GM19452 (cell line): ENCODE measurements around the gene MAP1LC3B.
"Not testable (repeated sequence)": the region's sequence is repeated elsewhere in the genome, so short reads cannot be mapped to it uniquely, and the experiment has no call there.

Experiments
- ATAC-seq: cut with Tn5 transposase; IDR thresholded peaks from one replicate; pipeline ENCODE4 v1.9.1; 2021; ENCODE audit not compliant: unreplicated experiment

MAP1LC3B gene

DNA sequence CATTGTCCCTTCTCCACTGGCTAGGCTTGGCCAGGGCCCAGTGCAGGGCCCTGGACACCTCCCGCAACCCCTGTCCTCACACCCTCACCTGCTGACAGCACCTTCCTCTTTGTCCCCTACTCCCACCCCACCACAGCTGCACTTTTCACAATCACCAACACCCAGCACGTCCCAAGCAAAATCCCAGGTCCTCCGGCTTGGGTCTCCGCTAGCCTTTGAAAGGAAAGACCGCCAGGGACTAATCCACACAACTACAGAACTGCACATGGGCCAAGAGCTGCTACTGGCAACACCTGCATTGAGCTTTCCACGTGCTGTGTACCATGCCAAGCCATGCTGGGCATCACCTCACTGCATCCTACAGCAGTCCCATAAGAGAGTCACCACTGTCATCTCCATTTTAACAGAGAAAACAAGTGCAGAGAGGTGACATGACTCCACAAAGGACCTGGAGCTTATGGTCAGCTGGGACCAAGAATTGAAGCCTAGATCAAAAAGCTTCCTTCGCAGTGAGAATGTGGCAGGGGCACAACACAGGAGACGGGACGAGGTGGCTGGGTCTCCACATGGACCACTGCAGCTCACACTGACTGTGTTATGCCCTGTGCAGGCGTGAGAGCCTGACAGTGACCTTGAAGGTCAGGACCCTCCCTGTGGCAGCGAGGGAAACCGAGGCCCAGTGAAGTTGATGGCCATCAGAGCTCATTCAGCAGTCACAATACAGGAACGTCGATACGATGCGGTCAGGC lies 31.1 kb upstream of the MAP1LC3B start:
- no peak for ATAC-seq

- ATAC-seq: no peak
These were observed 30.1 kb upstream of the MAP1LC3B start for GRCh38 chr16:87361916-87362619.

DNA sequence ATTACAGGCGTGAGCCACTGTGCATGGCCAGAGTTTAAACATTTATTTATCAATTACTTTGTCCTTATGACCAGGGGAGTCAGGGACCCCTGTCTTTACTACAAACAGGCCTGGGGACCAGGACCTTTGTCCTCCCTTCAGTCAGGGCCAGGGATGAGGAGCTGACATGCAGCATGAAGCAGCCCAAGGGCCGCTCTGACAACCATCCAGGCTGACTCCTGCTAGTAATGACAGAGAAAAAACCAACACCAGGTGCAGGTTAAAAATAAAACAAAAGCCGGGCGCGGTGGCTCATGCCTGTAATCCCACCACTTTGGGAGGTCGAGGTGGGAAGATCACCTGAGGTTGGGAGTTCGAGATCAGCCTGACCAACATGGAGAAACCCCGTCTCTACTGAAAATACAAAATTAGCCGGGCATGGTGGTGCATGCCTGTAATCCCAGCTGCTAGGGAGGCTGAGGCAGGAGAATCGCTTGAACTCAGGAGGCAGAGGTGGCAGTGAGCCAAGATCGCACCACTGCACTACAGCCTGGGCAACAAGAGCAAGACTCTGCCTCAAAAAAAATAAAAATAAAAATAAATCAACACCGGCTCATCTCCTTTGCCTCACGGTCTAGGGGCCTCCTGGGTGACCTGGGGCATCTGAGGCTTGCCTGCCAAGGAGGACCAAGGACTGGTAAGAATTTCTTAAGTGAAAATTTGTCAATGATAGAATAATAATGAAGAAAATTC lies 29.1 kb upstream of the MAP1LC3B start:
- not testable (repeated sequence) for ATAC-seq

- ATAC-seq: no peak
These were observed 28.2 kb upstream of the MAP1LC3B start for GRCh38 chr16:87363771-87364455.

DNA sequence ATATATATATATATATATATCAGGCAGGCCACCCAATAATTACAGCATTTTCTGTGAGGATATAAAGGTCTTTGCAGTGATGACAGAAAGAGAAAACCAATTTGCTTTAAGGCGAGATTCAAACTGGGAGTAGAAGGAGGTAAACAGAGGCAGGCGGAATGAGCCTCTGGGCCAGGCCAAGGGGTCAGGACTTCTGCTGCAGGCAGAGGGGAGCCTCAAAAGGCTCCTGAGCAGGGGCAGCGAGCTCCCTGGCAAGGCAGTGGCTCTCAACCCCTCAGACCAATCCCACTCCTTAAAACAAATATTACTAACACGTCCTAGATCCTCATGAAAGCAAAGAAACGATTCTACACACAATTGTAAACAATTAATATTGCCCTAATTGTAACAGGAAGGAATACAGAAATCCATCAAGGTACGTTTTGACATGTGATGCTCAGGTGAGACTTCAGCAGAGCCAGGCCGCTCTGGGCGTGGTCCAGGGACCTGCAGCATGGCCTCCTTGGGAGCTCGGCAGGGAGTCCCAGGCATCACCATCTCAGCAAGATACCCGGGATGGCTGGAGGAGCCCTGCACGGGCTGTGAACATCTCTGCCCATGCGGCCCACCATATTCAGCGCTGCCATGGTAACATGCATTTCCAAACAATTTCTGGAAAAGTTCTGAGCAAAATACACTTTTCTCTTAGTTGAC lies 27.0 kb upstream of the MAP1LC3B start:
- ATAC-seq: no peak

DNA sequence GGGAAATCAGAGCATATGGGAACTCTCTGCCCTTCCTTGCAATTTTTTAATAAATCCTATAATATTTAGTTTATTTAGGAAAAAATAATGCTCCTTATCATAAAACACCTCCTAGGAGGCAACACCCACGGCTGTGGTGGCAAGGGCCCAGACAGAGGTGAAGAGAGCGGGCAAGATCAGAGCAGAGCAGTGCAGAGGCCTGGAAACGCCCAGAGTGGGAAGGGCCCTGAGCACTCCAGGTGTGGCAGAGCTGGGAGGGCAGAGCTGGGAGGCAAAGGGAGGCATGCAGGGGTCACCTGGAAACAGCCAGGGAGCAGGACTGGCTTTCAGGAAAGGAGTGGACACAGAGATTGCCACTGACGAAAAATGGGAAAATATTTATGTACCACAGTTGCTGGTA lies 25.8 kb upstream of the MAP1LC3B start:
- ATAC-seq: no peak

DNA sequence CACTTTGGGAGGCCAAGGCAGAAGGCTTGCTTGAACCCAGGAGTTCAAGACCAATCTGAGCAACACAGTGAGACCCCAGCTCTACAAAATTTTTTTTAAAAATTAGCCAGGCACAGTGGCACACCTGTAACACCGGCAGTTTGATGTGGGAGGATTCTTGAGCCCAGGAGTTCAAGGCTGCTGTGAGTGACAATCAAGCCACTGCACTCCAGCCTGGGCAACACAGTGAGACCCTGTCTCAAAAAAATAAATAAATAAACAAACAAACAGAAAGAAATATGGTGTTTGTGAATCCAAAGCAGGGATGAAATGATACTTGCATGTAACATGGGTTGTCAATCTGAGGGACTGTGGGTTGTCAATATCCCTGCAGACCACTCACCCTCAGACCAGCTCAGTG lies 25.2 kb upstream of the MAP1LC3B start:
- no peak for ATAC-seq

DNA sequence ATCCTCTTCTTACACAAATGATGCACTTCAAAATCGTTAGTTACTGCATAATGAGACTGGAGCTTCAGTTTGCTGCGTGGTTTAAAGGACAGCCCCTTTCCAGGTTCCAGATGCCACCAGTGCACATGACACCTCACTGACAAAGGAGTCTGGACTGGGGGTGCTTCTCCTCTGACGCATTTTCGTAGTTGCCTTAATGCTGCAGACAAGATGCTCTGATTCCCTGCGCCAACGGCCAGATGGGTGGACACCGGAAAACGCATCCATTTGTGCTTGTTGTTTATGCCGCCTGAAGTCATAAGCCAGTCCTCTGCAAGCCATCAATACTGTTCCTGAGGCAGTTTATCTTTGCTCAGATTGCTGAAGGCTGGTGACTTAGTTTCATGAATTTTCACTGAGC lies 24.6 kb upstream of the MAP1LC3B start:
- no peak for ATAC-seq

DNA sequence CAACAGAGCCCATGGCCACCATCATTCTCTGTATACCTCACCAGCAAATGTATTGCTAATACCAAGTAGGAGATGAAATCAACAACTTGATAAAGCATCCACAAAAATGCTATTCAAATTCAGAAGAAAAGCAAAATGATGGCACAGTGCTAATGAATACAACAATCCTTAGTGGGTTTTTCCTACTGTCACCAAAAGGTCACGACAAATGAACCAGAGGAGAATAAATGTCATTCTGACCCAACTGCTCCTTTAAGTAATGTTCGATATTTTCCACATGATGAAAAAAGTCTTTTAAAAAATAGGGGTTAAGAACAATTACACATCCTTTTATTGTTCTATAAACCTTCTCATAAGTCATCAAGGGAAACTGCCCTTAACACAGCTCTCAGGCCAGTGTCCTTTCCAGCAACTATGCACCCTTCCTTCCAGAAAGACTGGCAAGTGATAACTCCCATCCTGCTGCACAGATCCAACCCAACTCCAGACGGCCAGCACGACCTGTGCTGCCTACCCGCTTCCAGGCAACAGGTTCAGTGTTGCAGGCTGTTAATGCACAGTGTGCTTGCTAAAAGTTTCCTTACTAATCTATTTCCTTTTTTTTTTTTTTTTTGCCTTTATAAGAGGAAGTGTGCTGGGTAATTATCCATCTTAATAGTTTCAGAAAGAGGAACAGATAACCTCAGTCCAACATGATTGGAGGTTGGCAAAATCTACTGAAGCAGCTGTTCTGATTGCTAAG lies 23.9 kb upstream of the MAP1LC3B start:
- no peak for ATAC-seq

- no peak for ATAC-seq
These were observed 22.9 kb upstream of the MAP1LC3B start for GRCh38 chr16:87369117-87369765.

GRCh38 chr16:87369796-87370719 lies 22.1 kb upstream of the MAP1LC3B start:
- no peak for ATAC-seq

DNA sequence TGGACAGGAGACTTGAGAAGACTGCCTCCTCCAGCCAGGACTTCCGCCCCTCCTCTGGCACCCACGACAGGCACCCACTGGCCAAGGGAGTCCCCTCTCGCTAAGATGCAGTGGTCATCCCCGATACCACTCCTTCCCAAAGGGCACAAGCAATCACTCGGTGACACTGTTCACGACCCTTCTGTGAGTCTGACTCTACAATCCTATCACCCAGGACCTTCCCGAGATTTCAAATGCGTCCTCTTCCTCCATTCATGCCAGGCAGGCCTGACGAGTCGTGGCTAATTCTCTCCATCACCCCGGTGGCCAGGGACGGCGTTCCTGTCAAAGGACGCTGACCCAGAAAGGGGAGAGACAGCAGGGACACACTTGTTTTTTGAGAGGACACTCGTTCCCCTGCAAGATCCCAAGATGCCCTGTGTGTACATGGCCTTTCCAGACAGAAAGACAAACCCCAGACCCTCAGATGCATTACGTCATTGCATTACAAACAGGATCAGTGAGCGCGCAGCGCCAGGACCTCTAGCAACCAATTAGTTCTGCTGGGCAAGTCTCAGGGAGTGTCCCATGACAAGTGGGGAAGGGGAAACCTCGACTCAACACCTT lies 20.8 kb upstream of the MAP1LC3B start:
- ATAC-seq: no peak

DNA sequence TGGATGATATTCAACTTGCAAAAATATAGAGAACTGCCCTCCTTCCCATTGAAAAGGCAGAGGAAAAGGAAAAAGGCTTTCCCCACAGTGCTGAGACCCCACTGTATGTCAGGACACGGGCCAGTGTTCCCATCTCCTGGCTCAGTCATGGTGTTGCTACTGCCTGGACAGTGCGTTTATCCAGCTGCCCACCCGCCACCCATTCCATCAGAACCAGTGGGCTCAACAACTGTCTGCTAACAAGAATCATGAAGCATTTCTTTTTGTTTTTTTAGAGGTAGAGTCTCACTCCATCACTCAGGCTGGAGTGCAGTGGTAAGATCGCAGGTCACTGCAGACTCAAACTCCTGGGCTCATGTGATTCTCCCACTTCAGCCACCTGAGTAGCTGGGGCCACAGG lies 19.8 kb upstream of the MAP1LC3B start:
- ATAC-seq: no peak

GRCh38 chr16:87374313-87374712 lies 17.8 kb upstream of the MAP1LC3B start:
- no peak for ATAC-seq

DNA sequence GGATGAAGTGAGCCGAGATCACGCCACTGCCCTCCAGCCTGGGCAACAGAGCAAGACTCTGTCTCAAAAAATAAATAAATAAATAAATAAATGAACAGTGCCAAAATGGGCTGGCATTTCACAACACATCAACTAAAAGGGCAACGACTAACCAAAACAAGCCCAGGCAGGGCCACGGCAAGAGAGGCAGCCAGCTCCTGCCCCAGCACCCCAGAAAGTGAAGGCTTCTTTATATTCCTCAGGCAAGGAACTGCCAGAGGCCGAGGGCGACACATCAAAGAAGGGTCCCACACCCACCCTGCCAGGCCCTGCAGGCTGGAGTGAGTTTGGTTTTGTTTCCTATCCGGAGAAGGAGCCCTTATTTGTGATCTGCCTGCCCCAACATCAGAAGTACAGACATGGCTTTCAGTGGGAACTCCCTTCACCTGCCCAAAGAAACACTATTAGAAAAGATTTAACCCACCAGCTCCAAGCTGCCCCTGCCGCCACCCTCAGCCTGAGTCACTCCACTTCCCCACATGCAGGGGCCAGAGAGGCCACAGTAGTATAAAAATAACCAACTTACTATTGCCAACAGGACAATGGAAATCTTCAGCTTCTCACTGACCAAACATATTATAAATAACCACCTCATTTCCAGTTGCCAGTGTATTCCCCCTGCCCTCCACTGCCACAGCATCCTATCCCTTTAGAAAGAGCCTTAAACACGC lies 16.6 kb upstream of the MAP1LC3B start:
- ATAC-seq: no peak

DNA sequence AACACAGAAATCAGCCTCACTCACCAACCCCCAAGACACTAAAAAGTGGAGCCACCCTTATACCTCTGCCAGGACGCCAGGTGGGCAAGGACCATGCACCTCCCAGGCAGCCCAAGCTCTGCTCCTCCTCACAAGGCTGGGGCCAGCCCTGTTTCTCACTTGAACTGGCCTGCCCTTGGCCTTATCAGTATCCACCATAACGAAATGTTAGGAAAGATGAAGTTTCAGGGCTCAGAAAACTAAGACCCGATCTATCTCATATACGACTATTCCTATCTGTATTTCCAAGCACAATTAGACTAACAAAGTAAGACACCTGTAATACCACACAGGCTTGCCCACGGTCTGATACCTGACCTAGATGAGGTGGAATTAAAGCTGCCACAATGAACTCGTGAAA lies 15.5 kb upstream of the MAP1LC3B start:
- ATAC-seq: no peak

DNA sequence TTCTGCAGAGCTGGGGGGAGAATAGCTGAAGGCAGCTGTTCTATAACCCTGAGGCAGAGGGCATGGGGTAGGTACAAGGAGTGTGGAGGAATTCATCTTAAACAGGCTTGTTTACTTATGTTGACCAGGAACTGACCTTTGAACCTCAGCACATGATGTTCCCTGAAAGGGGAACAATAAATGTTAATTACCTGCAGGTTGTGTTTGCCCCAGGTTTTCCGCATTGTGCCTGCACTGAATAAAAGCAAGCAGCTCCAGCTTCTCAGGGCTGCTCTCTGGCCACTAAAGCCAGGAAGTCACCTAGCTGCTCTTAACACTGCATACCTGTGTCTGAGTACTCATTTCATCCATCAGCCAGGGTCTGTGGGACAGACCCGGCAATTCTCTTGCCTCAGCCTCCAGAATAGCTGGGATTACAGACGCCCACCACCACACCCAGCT lies 12.8 kb upstream of the MAP1LC3B start:
- not testable (repeated sequence) for ATAC-seq
